Epithelial cell of proximal tubule (primary cell): Measurements from ENCODE around the gene TMC4. TPM values are rescaled to one million over a fixed set of nuclear protein-coding genes. Genes with fewer than 3 reads are reported as not detected.
"Not testable (repeated sequence)": the region's sequence is repeated elsewhere in the genome, so short reads cannot be mapped to it uniquely, and the experiment has no call there.

Source experiments
- DNase-seq: peaks from one replicate; pipeline ENCODE4 v3.0.0-alpha.2; 2011; ENCODE audit warnings: low read depth
- H3K4me3 ChIP-seq: 2 replicates; pipeline ENCODE4 v1.5.1; 2011; ENCODE audit warnings: low read depth, mild to moderate bottlenecking, low read length
- total RNA-seq: library from RNA; depleted of rRNA; stranded (reverse); fragments of >200 nt; gene quantifications from 2 replicates; pipeline ENCODE4 v1.2.3, GENCODE V29; 2015
- TF ChIP-seq, protein P1 (sequence below): conservative IDR thresholded peaks from 2 replicates; pipeline ENCODE4 v1.5.1; 2012; ENCODE audit warnings: low read depth, mild to moderate bottlenecking, low read length

TMC4 gene
- total RNA-seq, 1 donor from 2014 or later = 9.5 TPM

DNA sequence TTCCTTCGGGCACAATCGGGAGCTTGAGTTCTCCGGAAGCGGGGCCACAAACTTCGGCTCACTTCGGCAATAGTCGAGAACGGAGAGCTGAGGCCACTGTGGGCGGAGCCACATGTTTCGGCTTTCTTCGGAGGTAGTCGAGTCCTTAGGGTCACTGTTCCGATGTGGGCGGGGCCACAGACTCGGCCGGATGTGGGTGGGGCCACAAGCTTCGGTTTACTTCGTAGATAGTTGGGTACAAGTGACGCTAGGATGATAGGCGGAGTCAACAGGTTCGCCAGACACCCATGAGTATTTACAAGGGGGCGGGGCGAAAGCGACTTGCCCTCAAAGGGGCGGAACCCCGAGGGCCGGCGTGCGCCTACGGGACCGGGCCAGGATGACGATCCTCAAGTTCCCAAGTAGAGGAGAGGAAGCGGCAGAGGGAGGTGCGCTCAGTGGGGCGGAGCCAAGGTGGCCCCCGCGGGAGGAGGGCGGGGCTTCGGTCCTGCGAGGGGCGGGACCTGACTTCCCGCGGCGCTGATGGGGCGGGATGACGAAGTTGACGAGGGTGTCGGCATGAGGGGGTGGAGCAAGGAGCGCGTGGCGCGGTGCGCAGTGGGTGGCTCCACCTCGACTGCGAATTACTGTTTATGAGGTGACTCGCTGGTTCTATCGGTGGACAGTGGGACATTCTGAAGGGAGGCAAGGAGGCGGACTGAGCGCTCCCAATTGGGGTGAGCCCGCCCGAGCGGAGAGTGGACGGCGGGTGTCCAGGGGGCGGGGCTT, 17.0 kb upstream of the TMC4 start:
- peak; percentile 99 for DNase-seq
- TF ChIP-seq, protein P1, sequence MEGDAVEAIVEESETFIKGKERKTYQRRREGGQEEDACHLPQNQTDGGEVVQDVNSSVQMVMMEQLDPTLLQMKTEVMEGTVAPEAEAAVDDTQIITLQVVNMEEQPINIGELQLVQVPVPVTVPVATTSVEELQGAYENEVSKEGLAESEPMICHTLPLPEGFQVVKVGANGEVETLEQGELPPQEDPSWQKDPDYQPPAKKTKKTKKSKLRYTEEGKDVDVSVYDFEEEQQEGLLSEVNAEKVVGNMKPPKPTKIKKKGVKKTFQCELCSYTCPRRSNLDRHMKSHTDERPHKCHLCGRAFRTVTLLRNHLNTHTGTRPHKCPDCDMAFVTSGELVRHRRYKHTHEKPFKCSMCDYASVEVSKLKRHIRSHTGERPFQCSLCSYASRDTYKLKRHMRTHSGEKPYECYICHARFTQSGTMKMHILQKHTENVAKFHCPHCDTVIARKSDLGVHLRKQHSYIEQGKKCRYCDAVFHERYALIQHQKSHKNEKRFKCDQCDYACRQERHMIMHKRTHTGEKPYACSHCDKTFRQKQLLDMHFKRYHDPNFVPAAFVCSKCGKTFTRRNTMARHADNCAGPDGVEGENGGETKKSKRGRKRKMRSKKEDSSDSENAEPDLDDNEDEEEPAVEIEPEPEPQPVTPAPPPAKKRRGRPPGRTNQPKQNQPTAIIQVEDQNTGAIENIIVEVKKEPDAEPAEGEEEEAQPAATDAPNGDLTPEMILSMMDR = no peak
- peak overlapping the region; percentile 87 for H3K4me3 ChIP-seq

DNA sequence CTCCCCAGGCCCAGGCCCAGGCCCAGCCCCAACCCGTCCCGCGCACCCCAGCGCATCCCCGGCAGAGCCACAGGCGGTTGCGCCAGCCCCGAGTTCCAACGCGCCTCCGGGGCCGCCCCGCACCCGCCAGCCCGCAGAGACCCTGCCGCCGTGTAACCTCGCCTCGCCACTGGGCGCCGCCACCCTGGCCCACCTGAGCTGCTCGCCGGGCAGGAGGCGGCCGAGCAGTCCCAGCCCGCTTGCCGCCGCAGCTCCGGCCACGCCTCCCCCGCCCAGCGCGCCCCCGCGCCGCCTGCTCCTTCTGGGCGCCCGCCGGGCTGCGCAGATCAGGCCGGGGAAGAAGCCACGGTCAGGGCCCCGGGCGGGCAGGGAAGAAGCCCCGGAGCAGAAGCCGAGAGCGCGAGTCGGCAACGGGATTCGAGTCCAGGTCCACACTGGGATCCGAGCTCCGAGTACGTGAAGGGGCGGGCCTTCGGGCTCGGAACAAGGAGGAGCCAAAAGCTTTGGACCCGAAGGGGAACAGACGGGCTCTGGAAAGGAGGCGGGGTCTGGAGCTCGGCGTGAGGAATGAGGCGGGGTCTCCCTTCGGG, 16.3 kb upstream of the TMC4 start, which contains the start of gene MBOAT7:
MBOAT7 (minus strand) TSS at position 436 of the 590 bp plus-strand sequence. CDS start 1,072 bp downstream, outside the sequence.
- no peak for DNase-seq
- TF ChIP-seq, protein P1 = peak; percentile 26
- peak within 1 kb of the TSS; percentile 87 for H3K4me3 ChIP-seq

DNA sequence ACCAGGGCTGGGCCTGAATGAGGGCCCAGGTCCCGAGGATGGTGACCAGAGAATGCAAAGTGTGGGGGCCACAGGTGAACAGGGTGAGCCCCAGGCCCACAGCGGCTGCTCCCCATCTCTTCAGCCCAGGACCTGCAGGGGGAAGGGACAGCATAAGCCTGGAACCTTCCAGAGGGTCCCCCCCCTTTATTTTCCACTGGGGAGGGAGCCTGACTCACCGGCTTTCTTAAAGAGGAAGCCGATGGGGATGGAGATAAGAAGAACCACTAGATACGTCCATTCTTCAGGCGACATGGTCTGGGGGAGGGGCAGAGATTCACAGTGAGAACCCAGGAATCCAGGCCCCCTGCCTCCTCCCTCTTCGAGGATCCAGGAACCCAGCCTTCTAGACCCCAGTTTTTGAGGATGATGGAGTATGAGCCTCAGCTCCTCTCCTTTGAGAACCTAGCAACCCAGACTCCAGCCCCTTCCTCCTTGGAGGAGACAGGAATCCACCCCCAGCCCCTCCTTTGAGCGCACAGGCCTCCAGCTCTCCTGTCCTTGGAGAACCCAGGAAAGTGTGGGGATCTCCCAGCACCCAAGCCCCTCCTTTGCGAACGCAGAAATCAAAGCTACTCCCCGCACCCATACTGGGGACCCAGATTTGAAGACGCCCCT, 15.4 kb upstream of the TMC4 start:
- peak overlapping the region; percentile 70 for H3K4me3 ChIP-seq
- no peak for DNase-seq
- TF ChIP-seq, protein P1 = no peak

DNA sequence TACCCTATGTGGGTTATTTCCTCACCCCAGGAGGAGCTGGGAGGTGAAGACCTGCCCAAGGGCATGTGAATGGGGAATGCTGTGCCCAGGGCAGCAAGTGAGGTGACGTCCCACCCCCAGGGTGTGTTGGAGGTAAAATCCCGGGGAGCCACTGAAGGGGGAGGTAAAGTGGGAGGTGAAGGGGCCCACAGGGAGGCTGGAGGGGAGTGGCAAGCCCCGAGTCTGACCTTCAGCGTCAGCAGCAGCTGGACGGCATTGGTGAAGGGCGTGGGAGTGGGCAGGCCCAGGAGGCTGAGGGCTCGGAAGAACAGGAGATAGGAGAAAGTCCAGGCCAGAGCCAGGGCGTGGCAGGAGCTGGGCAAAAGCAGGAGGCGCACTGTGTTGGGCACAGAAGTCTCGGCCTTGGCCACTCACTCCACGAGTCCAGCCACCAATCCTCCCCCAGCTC, 14.0 kb upstream of the TMC4 start:
- H3K4me3 ChIP-seq = no peak overlapping the region
- TF ChIP-seq, protein P1 = no peak
- no peak for DNase-seq

DNA sequence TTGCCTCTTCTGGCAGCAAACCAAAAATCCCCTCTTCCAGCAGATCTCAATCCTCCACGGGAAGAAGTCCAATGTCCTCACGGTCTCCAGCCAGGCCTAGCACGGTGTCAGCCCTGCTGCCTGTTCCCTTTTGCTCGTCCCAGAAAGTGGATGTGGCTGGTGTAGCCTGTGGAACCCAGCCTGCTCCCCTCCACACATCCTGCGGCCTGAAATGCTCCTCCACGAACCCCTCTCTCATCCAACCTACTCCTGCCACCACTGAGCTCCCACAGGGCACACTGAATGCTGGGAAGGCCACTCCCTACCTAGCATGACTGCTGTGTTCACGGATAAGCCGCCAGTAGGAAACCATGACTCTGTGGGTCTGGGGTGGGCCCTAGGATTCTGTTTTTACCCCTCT, 13.4 kb upstream of the TMC4 start:
- TF ChIP-seq, protein P1 = no peak
- no peak overlapping the region for H3K4me3 ChIP-seq
- DNase-seq = no peak

DNA sequence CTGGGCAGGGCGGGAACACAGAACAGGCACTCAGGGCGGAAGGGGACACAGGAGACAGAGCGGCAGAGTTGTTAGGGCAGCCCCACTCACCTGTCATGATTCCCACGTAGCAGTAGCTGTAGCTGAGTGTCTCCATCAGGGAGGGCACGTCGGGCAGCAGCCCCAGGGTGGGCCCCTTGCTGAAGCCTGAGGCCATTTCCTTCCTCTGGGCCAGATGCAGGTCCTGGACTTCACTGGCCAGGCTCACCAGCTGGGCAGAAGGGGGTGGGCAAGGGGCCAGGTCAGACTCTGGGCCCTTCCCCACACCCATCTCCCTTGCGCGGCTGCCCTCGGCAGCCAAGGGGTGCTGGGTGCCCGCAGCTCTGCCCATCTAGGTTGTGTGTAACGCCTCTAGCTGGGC, 10.5 kb upstream of the TMC4 start:
- TF ChIP-seq, protein P1 = no peak
- no peak for DNase-seq
- no peak overlapping the region for H3K4me3 ChIP-seq

DNA sequence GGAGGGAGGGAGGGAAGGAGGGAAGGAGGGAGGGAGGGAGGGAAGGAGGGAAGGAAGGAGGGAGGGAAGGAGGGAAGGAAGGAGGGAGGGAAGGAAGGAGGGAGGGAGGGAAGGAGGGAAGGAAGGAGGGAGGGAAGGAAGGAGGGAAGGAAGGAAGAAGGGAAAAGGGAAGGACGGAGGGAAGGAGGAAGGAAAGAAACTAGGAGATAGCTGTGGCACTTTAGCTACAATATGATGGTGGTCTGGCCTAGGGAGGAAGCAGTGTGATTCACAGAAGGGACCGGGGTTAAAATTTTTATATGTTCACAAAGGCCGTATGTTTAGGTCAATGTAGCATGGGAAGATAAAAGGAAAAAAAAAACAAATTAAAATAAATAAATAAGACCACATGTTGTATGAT, 8.9 kb upstream of the TMC4 start:
- H3K4me3 ChIP-seq = not testable (repeated sequence)

More for the DNA sequence above, 8.9 kb upstream of the TMC4 start:
- DNase-seq = not testable (repeated sequence)
